ENCODE data around the gene CEMIP. TPM values are rescaled to one million over a fixed set of nuclear protein-coding genes. Genes with fewer than 3 reads are reported as not detected.

The CEMIP gene
- total RNA-seq, 4 donors from 2014 or later: 0.17 to 0.34 (median 0.26) TPM; not detected in 1

- no peaks in the 10 kb centered on the region for H3K36me3 ChIP-seq
- intact Hi-C loops (cut with DNase I): no loop called here
- no peaks in the 10 kb centered on the region for H3K9me3 ChIP-seq
- no peak overlapping the region for H3K27ac ChIP-seq (replicated peaks in 1 of 4)
- no peak overlapping the region for H3K4me3 ChIP-seq
- H3K27me3 ChIP-seq: no peaks in the 10 kb centered on the region
- H3K4me1 ChIP-seq: no peaks in the 10 kb centered on the region
- WGBS: 73% methylated on average over 3 of the region's 3 CpGs
- DNase-seq (ENCODE audit: extremely low spot score): no peak
- TF ChIP-seq POLR2A (IDR thresholded peaks at IDR 0.05; ENCODE audit: low read depth) (no peak), POLR2AphosphoS5 (IDR thresholded peaks at IDR 0.05) (no peak), EP300 (IDR thresholded peaks at IDR 0.05) (no peak)
- TF ChIP-seq, protein P1, sequence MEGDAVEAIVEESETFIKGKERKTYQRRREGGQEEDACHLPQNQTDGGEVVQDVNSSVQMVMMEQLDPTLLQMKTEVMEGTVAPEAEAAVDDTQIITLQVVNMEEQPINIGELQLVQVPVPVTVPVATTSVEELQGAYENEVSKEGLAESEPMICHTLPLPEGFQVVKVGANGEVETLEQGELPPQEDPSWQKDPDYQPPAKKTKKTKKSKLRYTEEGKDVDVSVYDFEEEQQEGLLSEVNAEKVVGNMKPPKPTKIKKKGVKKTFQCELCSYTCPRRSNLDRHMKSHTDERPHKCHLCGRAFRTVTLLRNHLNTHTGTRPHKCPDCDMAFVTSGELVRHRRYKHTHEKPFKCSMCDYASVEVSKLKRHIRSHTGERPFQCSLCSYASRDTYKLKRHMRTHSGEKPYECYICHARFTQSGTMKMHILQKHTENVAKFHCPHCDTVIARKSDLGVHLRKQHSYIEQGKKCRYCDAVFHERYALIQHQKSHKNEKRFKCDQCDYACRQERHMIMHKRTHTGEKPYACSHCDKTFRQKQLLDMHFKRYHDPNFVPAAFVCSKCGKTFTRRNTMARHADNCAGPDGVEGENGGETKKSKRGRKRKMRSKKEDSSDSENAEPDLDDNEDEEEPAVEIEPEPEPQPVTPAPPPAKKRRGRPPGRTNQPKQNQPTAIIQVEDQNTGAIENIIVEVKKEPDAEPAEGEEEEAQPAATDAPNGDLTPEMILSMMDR (IDR thresholded peaks at IDR 0.05): no peak
These were observed 19.7 kb downstream of the CEMIP start for GRCh38 chr15:80798911-80799310.

GRCh38 chr15:80800067-80800466, 20.9 kb downstream of the CEMIP start:
- DNase-seq (ENCODE audit: extremely low spot score): no peak
- no peak overlapping the region for H3K4me3 ChIP-seq
- TF ChIP-seq, protein P1 (IDR thresholded peaks at IDR 0.05): no peak
- TF ChIP-seq POLR2A (IDR thresholded peaks at IDR 0.05; ENCODE audit: low read depth) (no peak), POLR2AphosphoS5 (IDR thresholded peaks at IDR 0.05) (no peak), EP300 (IDR thresholded peaks at IDR 0.05) (no peak)
- H3K36me3 ChIP-seq: no peaks in the 10 kb centered on the region
- no peaks in the 10 kb centered on the region for H3K27me3 ChIP-seq
- 90% methylated on average over 5 of the region's 5 CpGs for WGBS
- no peak overlapping the region for H3K27ac ChIP-seq (replicated peaks in 1 of 4)
- intact Hi-C loops (cut with DNase I): no loop called here
- no peaks in the 10 kb centered on the region for H3K4me1 ChIP-seq
- no peaks in the 10 kb centered on the region for H3K9me3 ChIP-seq

DNA sequence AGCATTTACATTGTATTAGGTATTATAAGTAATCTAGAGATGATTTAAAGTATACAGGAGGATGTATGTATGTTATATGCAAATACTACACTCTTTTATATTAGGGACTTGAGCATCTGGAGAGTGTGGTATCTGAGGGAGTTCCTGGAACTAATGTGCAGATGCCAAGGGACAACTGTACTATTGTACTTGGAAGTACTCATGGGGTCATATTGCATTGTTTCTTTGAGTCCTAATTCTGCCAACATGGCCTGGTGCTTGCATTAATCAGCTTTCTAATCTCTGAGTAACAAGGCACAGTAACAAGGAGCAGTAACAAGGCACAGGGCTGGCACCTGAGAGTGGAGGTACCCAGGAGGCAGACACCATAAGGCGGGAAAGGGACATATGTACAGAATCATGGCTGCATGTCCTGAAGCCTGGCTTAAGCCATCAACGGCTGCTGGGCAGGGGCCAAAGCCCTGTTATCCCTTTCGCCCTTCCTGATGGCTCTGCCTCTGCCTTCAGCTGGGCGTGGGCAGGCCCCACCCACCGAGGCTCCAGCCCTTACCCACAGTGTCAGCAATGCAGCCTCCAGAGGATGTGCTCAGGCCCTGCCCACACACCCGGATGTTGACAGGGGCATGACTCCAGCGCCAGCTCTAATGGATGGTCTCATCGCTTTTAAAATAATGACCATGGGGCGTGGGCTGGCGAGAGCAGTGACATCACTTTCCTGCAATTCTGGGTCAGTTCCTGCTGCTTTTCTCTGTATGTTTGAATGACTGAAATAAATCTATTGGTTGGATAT, 22.9 kb downstream of the CEMIP start:
- H3K4me1 ChIP-seq: no peaks in the 10 kb centered on the region
- H3K4me3 ChIP-seq: no peak overlapping the region
- WGBS: 77% methylated on average over 10 of the region's 10 CpGs
- no peak overlapping the region for H3K27ac ChIP-seq (replicated peaks in 1 of 4)
- no peak for DNase-seq (ENCODE audit: extremely low spot score)
- TF ChIP-seq POLR2AphosphoS5 (IDR thresholded peaks at IDR 0.05) (no peak), EP300 (IDR thresholded peaks at IDR 0.05) (no peak), POLR2A (IDR thresholded peaks at IDR 0.05; ENCODE audit: low read depth) (no peak)
- TF ChIP-seq, protein P1 (IDR thresholded peaks at IDR 0.05): no peak
- H3K27me3 ChIP-seq: no peaks in the 10 kb centered on the region
- H3K9me3 ChIP-seq: no peaks in the 10 kb centered on the region
- intact Hi-C loops (cut with DNase I): no loop called here
- no peaks in the 10 kb centered on the region for H3K36me3 ChIP-seq

GRCh38 chr15:80803580-80804525, 24.7 kb downstream of the CEMIP start:
- intact Hi-C loops (cut with DNase I): no loop called here
- Histone ChIP-seq H3K4me1 (no peaks in the 10 kb centered on the region), H3K27ac (replicated peaks in 1 of 4) (no peak overlapping the region), H3K4me3 (no peak overlapping the region), H3K27me3 (no peaks in the 10 kb centered on the region), H3K9me3 (no peaks in the 10 kb centered on the region), H3K36me3 (no peaks in the 10 kb centered on the region)
- WGBS: 96% methylated on average over 7 of the region's 7 CpGs
- TF ChIP-seq POLR2A (IDR thresholded peaks at IDR 0.05; ENCODE audit: low read depth): no peak
- TF ChIP-seq, protein P1 (IDR thresholded peaks at IDR 0.05): no peak
- no peak for TF ChIP-seq EP300 (IDR thresholded peaks at IDR 0.05)
- no peak for TF ChIP-seq POLR2AphosphoS5 (IDR thresholded peaks at IDR 0.05)
- DNase-seq (ENCODE audit: extremely low spot score): no peak
